Right lung (tissue), 5 donors: ENCODE data around the gene SCMH1. TPM values are rescaled to one million over a fixed set of nuclear protein-coding genes. Genes with fewer than 3 reads are reported as not detected.

Source experiments
- DNase-seq, 2 donors: peaks; one replicate each; pipeline ENCODE4 v3.0.0-alpha.2; 2013
- polyA plus RNA-seq, 5 donors: library from polyadenylated mRNA; unstranded; fragments of 120-200 nt; gene quantifications; one replicate each; pipeline versions ENCODE4 v1.2.1 to v1.2.3, GENCODE V29; 2013; ENCODE audit warnings: inconsistent platforms in 1 of 5, low replicate concordance in 1 of 5; ENCODE audit not compliant: insufficient read length in 5 of 5, insufficient read depth in 1 of 5

Gene SCMH1
- polyA plus RNA-seq, 5 donors: 37.3 to 49.0 (median 43.9) TPM

DNA sequence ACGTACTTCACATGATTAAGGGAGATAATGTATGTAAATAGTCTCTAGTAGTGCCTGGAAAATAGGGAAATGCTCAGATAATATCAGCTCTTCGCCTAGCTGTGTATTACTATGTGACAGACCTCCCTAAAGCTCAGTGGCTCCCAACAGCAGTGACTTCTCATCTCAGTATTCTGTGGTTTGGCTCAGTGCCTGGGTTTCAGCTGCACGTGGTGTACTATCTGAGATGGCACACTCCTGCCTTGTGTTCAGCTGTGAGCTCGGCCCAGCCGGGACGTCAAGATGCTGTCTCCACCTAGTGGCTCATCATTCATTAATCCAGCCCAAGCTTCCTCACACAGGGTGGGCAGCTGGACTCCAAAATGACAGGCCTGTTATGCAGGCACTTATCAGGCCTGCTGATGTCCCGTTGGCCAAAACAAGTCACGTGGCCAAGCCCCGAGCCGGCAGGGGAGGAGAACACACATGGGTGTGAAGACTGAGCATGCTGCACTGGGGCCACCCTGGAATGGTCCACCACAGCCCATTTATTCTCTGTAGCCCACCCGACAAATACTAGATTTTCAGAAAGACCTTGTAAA is 238.4 kb downstream of the SCMH1 start:
- peak; percentile 85 to 88 for DNase-seq

DNA sequence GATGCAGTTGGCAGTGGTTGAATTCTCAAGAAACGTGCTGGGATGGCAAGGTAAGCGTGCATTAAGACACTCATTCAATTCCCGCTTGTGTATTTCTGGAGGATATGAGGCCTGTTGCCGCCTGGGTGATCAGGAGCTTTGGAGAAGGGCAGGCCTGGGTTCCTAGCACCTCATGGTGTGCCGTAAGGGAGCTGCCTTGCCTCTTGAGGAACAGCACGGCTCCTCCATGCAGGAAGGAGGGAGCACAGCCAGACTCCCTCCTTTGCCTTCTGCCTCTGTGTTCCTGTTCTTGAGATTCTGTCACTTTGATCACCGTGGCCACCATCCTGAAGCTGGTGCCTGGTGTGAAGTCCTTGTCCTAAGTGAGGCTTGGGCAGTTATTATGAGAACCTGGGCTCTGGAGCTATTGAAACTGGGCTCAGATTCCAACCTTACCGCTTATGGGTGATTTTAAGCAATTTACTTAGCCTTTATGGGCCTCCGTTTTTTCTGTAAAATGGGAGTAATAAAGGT is 238.9 kb downstream of the SCMH1 start:
- DNase-seq: no peak

DNA sequence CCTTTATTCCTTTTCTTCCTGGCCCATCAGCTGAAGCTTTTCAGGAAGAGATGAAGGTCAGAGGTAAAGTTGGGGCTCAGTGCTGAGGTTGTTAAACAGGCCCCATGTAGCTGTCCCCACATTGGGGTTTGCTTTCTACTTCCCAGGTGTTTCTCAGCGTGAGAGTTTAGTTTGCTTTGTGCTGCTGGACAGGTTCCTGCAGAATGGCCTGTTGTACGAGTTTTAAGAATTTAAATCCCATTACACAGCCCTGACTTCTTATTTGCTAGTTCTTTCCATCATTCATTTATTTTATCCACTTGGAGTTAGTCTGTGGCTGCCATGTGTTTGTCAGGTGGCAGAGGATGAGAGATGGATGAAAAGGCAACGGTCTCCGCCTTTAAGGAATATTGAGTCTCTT is 243.4 kb downstream of the SCMH1 start:
- DNase-seq: no peak

- DNase-seq: no peak
Observed at GRCh38 chr1:40997096-40997495, 245.0 kb downstream of the SCMH1 start.

DNA sequence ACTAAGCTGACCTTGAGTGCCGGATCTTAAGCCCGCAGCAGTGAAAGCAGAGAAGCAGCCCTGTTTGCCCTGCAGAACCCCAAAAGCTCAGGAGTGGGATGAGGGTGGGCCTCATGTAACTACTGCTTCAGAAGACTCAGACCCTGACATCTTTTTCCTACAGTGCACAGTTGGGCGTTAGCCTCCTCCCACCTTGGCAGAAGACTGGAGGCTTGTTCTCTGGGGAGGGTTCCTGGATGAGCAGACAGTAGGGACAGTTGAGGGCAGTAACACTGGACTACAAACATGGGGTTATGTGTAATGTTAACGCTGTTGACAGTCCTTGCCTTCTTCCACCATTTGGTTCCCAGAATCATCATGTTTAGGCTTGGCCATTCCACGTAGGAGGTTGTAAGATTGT is 253.0 kb downstream of the SCMH1 start:
- DNase-seq: no peak

GRCh38 chr1:40988280-40988679 is 253.8 kb downstream of the SCMH1 start:
- DNase-seq: no peak

DNA sequence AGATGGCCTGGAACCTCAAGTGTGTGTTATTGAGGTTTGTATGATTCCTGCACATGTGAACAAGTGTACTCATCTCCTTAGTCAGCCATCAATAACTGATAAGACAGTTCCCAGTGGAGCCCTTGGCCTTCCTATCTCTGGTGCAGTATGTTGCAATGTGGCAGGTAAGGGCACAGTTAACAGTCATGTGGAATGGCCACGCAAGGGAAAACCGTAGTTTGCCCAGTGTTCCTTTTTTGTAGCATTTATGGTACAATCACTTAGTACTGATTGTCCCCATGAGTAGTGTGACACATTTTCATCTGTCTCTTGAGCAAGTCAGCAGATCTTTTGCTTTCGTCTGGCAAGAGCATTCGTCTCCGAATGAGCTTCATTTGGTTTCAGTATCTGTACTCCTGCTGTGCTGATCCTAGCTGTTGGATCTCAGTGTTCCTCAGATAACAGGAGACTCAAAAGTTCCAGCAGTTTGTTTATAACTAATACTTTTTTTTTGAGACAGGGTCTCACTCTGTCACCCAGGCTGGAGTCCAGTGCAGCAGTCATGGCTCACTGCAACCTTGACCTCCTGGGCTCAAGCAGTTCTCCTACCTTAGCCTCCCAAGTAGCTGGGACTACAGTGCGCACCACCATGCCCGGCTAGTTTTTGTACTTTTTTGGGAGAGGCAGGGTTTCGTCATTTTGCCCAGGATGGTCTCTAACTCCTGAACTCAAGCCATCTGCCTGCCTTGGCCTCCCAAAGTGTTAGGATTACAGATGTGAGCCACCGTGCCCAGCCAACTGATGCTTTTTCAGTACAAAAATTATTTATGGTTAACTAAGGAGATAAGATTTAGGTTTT is 254.4 kb downstream of the SCMH1 start:
- no peak for DNase-seq

- DNase-seq: no peak
Observed at GRCh38 chr1:40986956-40987355, 255.2 kb downstream of the SCMH1 start.

- DNase-seq: no peak
Observed at GRCh38 chr1:40986328-40986783, 255.8 kb downstream of the SCMH1 start.

DNA sequence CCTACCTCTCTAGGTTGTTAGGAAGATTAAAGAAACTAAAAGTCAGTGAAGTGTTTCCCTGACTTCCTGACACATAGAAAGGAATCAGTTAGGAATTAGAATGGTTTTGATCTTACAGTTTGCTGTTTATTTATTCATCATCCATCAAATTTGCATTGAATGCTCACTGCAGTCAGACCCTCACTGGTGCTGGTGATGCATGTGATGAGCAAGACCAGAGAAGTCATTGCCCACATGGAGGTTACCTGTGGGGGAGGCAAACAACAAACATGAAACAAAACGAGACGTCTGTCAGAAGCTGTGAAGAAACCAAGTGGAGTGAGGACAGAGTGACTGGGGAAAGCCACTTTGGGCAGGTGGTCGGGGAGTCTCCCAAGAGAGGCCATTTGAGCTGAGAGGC is 256.2 kb downstream of the SCMH1 start:
- no peak for DNase-seq

GRCh38 chr1:40985161-40985560 is 256.9 kb downstream of the SCMH1 start:
- DNase-seq: no peak

DNA sequence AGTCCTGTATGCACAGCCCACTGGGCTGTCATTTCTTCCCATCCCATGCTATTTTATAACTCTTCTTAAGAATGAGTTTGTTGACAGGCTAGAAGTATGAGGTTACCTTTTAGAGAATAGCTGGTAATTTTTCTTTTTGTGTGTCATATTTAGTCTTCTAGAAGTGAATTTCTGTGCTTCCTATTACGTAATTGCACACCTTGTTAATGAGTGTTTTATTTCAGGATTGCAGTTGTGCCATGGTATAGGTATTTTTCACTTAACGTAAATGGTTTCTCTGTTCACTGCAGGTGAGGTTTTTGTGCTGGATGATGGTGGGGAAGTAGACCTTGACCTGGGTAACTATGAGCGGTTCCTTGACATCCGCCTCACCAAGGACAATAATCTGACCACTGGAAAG is 257.6 kb downstream of the SCMH1 start:
- DNase-seq: no peak

DNA sequence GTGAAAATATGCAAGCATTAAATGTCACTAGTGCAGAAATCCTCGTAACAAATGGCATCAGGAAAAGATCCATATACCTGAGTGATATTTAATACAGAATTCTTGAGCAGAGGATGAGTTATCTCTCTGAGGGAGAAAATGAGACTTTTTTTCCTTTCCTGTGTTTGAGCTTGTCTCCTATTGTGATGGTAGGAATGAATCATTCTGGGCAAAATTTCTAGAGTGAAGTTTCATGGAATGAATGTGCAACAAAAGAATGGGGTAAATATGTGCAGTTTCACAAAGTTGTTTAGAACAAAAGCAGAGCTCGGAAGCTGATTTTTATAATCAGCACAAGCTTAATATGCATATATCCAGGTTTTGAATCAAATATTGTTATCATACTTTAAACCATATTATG is 258.0 kb downstream of the SCMH1 start:
- no peak for DNase-seq

DNA sequence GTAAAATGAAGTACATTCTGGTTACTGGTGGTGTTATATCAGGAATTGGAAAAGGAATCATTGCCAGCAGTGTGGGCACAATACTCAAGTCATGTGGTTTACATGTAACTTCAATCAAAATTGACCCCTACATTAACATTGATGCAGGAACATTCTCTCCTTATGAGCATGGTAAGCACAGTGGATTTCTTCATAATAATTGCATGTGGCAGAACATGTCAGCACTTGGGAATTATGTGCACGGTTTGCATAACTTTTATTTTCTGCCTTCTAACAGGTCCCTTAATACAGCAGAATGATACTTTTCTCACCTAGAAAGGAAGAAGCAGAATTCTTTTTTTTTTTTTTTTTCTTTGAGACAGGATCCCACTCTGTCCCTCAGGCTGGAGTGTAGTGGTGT is 258.8 kb downstream of the SCMH1 start:
- DNase-seq: no peak

GRCh38 chr1:40982721-40983120 is 259.4 kb downstream of the SCMH1 start:
- DNase-seq: no peak

DNA sequence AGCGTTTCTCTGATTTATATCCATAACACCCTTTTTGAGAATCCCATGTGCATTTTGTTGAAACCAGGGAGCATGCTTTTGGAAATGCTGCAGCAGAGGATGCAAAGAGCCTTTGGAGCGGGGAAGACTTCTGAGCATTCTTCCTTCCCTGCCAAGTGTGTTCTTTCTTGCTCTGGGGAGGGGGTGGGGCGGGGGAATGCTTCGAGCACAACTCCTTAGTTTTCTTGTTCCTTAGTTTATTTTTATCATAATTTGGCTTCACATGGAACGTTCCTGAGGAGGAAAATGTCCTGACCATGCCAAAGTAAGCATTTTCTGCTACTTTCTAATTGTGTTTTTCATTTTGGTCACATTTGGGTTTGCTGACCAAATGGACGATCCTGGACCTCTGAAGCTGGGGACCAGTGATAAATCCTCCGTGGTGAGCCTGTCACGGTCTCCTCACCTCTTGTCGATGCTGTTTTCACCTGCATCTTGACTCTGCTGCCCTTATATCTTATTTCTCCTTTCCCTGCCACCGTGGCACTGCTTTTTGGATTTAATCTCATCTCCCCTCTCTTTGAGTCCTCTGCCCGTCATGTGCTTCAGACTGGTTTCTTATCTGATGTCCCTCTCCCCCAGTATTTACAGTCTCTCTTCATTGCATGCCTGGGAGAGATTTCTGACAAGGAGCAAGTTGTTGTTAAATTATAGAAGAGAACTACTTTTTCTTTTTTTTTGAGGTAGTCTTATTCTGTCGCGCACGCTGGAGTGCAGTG is 260.2 kb downstream of the SCMH1 start:
- no peak for DNase-seq

DNA sequence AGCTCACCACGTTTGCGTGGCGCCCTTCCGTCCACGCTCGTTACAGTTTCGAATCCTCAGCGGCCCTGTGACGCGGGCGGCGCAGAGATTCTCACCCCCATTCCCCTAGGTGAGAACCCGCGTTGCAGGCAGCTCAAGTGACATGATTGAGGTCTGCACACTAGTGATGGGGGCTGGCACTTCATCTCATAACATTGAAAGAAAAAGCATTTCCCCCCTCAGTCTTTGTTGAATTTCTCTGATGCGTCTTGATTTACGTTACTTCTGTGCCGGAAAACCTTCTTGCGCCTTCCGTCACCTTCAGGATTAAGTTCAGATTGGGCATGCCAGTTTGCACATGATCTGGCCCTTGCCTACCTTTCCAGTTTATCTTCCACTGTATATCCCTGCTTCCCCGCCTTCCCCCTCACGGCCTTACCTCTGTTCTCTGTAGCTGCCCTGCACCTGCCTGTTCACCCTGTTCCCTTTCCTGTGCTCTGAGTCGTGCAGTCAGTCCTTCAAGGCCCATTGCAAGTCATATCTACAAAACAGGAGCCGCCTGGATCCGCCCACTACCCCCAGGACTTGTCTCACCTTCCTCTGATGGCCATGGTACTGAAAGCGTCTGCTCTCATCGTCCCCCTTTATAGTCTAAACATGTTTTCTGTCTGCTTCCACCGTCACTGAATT is 261.5 kb downstream of the SCMH1 start:
- no peak for DNase-seq

DNA sequence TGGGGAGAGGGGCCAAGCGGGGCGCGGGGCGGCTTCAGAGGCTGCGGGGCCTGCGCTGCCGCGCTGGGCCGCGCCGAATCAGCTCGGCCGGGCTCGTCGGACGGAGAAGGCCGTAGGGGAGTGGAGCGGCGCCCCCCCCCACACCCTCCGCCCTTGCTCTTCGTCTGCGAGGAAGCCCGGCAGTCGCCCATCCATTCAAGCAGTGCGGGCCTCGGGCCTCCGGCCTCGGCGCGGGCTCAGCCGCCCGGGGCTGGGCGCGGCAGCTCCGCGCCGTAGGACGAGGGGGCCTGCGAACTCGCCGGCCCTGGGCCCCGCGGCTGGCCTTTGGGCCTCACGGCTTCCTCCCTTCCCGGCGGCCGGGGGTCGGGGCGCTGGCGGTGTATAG is 262.0 kb downstream of the SCMH1 start:
- no peak for DNase-seq

DNA sequence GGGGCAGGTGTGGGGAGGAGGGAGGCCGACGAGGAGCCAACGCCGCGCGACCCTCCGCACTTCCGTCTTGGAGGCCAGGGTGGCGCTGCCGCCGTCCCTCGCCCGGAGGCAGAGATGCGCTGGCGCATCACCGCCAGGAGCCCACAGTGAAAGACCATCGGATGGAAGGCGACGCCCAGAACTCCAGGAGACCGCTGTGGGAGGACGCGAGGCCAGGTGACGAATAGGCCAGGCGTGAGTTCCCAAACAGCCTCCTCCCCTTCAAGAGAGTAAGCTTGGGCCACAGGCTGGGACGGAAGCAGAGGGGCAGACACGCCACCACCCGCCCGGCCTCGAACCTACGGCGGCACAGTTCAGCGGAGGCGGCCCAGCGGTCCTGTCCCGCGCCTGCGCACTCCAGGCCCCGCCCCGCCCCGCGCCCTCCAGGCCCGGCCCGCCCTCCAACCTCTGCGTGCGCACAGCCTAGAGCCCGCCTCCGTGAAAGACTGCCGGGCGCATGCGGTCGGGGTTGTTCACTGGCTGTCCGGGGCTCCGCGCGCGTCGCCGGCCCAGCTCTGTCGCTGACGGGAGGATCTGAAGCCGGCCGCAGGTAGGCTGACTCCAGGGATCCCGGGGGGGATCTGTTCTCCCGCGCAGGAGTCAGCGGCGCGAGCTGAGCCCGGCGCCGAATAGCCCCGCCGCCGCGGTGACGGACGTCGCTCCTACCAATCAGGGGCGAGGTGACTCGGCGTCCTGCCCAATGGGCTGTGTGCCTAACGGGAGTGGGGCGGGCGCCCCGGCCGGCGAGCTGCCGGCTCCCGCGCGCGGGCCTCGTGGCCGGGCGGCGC is 262.7 kb downstream of the SCMH1 start, which contains the start of gene CTPS1:
TSS of gene CTPS1 (plus strand) at position 456 of the 827 bp plus-strand sequence. CDS start 3,595 bp downstream, outside the sequence.
- DNase-seq: peak; percentile 96 to 97

DNA sequence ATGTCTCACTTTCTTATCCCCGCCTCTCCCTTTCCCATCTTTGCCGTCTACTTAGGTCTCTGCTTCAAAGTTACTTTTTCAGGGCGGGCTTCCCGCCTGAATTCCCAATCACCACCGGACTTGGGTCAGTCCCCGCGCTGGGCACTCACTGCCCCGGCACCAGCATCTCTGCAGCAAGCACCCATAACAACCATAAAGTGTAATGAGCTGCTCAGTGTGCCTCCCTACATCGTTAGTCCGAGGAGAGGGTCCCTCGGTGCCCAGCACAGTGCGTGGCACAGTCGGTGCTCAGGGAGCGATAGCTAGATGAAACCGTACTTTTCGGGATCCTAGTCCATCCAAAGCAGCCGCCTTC is 263.2 kb downstream of the SCMH1 start:
- no peak for DNase-seq

GRCh38 chr1:40977716-40978115 is 264.4 kb downstream of the SCMH1 start:
- no peak for DNase-seq
